OCI-LY3 (cell line): ENCODE measurements around the gene RGL1.

Source experiments
- EZH2phosphoT487 ChIP-seq: fragments of 200-600 bp; shearing (Covaris generic); IDR thresholded peaks from 2 replicates; pipeline ENCODE4 v1.6.1; 2018; ENCODE audit warnings: antibody characterized with exemption, mixed run types, low read depth
- TF ChIP-seq, protein P1 (sequence below): fragments of 200-600, 300-600 bp; sonication (generic); IDR thresholded peaks from 2 replicates; pipeline ENCODE4 v1.5.1; 2014; ENCODE audit warnings: antibody characterized with exemption, low read length, low read depth

DNA sequence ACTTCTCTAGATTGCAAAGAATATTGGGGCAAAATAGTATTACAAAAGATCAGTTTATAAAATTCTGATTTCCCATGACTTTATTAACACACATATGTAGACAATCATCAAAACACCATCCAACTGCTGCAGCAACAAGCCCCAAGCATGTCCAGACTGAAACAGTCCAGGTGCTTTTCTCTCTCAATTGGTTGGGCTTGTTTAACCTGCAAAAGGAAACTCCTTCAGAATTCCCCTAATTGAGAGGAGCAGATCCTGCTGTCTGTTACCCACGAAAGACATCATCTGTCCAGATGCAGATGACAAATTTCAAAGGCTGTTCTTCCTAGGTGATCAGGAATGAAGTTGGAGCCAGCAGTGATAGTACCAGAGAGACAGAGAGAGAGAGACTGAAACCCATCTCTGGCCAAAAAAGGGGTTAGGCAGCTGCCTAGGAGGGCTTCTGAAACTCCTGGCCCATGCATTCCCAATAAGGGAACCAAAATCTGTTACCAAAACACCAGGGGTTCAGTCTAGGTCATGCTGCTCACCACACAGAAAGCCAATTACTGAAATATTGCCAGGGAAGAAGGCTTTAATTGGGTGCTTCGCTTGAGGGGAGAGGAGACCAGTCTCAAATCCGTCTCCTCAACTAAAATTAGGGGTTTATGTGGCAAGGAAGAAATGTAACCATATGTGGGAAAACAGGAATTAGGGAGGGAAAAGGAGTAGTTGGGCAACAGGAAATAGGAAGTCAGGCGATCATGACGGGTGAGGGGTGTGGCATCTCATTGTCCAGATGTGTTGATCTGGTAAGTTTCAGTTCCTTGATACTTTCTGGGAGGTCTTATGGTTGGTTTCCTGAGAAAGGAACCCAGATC, 34.7 kb upstream of the RGL1 start:
- TF ChIP-seq, protein P1, sequence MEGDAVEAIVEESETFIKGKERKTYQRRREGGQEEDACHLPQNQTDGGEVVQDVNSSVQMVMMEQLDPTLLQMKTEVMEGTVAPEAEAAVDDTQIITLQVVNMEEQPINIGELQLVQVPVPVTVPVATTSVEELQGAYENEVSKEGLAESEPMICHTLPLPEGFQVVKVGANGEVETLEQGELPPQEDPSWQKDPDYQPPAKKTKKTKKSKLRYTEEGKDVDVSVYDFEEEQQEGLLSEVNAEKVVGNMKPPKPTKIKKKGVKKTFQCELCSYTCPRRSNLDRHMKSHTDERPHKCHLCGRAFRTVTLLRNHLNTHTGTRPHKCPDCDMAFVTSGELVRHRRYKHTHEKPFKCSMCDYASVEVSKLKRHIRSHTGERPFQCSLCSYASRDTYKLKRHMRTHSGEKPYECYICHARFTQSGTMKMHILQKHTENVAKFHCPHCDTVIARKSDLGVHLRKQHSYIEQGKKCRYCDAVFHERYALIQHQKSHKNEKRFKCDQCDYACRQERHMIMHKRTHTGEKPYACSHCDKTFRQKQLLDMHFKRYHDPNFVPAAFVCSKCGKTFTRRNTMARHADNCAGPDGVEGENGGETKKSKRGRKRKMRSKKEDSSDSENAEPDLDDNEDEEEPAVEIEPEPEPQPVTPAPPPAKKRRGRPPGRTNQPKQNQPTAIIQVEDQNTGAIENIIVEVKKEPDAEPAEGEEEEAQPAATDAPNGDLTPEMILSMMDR: no peak
- TF ChIP-seq EZH2phosphoT487: no peak
